B cell (primary cell): ENCODE results near the gene SUSD4.

Experiments
- EZH2 ChIP-seq: IDR thresholded peaks from 2 replicates; pipeline ENCODE4 v1.6.1; 2012; ENCODE audit warnings: borderline replicate concordance, low read depth, mild to moderate bottlenecking, moderate library complexity, low read length; ENCODE audit not compliant: insufficient read depth, poor library complexity, severe bottlenecking
- TF ChIP-seq, protein P1 (sequence below): fragments of 200-600 bp; IDR thresholded peaks from one replicate; pipeline ENCODE4 v1.8.0; 2022; ENCODE audit warnings: antibody characterized with exemption, mild to moderate bottlenecking

GRCh38 chr1:223322868-223323267 is 41.1 kb downstream of the SUSD4 start:
- no peak for TF ChIP-seq EZH2
- TF ChIP-seq, protein P1, sequence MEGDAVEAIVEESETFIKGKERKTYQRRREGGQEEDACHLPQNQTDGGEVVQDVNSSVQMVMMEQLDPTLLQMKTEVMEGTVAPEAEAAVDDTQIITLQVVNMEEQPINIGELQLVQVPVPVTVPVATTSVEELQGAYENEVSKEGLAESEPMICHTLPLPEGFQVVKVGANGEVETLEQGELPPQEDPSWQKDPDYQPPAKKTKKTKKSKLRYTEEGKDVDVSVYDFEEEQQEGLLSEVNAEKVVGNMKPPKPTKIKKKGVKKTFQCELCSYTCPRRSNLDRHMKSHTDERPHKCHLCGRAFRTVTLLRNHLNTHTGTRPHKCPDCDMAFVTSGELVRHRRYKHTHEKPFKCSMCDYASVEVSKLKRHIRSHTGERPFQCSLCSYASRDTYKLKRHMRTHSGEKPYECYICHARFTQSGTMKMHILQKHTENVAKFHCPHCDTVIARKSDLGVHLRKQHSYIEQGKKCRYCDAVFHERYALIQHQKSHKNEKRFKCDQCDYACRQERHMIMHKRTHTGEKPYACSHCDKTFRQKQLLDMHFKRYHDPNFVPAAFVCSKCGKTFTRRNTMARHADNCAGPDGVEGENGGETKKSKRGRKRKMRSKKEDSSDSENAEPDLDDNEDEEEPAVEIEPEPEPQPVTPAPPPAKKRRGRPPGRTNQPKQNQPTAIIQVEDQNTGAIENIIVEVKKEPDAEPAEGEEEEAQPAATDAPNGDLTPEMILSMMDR, result no peak
